NCI-H2196 (cell line): ENCODE measurements around the gene MSI2.
"Not testable (repeated sequence)": the region's sequence is repeated elsewhere in the genome, so short reads cannot be mapped to it uniquely, and the experiment has no call there.

ENCODE experiments used
- DNase-seq: peaks from one replicate; lab custom pipeline; 2025; ENCODE audit not compliant: unreplicated experiment; lab: John Stamatoyannopoulos, UW

Gene MSI2

DNA sequence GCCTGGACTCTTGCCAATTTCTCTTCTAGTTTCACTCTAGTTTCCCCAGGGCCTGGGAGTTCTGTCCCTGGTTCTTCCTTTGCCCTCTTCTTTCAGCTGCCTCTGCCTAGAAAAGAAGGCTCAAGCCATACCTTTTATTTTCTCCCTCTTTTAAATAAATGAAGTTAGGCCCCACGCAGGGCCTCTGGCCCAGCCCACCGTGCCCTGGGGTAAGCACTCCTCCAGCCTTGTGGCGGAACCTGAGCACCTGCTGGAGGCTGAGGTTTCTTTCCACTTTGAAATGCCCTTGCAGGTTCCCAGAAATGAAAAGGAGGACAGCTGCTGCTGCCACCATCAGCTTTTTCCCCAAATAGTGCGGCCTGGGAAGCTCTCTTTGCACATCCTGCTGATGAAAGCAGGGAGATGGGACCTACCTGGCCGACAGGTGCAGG is 349.4 kb downstream of the MSI2 start:
- DNase-seq = peak; percentile 84

DNA sequence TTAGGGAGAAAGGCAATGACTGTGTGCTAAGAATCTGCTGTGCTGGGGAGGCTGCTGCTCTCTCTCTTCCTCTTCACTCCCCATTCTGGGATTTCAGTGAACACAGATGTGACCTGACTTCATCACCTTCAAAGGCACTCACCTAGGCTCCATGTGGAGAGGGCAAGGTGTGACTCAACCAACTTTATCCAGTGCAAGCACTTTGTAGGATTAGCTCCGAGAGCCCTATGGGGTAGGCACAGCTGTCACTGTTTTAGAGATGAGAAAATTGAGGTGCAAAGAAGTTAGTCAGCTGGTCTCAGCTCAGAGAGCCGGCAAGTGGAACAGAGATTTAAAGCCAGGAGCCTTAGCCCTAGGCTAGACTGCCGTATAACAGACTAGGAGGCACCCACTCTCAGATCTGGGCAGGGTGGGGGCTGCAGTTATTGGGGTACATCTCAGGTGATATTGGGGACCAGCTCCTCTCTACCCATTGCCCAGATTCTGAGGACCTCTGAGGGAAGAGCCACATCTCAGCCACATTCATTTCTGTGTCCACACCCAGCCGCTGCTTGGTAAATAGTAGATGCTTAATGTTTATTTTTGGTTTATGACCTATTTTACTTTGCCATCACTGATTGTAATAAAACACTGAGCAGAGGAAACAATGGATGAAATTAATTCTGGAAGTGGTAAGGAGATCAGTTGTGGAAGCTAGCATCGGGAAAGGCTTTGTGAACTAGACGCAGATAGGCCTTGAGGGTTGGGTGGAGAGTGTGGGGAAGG is 350.0 kb downstream of the MSI2 start:
- no peak for DNase-seq

DNA sequence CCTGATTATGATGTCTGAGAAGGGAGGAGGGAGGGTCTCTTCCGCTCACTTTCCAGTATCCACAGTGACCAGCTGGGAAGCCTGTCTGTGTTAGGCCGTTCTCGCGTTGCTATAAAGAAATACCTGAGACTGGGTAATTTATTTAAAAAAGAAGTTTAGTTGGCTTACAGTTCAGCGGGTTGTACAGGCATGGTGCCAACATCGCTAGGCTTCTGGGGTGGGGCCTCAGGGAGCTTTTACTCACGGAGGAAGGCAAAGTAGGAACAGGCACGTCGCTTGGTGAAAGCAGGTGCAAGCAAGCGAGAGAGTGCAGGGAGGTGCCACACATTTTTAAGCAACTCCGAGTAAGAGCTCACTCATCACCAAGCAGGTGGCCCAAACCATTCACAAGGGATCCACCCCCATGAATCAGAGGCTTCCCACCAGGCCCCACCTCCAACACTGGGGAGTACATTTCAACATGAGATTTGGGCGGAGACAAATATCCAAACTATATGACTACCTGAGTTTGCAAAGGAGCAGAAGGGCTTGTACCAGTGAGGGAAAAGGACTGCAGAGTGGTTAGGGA is 351.3 kb downstream of the MSI2 start:
- DNase-seq = peak; percentile 37

DNA sequence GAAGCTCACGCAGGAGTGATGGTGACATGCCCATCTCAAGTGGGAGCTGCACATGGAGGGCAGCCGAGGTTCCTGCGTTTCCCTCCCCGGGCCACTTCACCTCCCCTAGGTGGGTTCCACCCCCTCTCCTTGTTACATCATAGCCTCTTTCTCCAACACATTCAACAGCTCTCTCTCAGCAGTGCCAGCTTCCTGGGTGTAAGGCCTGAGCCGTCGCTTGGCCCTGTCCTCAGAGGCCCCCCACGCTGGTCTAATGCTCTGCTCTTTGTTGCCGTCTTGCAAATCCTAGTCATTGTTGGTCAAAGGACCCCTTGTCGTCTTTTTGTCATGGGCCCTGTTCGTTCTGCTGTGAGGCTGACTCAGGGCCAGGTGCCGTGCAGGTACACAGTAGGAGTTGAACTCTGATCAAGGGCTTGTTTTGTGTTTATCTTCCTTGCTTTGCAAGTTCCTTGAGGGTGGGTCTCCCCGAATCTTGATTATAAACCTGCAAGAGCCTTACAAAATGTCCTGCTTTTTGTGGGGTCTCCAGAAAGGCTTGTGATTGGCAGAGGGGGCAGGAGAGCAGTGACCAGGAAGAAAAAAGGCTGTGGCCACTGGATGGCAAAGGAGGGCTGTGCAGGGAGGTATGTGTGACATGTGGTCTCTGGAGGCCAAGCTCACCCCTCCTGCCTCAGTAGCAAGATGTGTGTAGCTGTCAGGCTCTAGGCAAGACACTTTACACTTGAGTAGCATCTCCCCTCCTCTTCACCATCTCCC is 352.2 kb downstream of the MSI2 start:
- DNase-seq = no peak

DNA sequence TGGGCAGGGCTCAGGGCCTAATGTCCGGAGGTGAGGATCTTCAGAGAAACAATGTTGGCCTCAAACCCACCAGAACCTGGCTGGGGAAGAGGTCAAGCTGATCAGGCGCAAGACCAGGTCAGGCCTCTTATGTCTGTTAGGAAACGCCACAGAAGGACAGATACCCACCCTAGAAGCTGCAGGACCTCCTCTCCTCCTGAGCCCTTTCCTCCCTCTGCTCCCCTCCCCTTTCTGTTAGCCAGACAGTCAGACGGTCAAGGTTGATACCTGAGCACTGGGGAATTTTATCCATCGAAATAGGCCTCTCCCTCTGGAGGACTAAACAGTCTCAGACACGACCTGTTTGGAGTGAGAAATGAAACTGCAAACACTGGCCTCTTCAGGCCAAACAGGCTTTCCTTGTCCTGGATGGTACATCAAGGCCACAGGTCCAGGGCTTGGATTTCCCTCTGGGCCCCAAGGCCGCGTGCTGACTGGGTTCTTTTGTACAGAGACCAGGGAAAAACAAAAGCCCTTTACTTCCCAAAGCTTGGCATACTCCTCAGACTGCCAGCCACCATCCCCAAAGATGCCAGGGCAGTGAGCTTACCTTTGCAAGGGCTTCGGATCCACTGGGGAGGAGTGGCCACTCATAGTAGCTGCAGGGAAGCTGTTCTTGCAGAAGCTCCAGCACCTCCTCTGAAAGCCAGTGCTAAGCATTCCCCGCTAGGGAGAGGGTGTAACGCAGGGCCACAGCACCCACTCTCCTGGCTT is 353.0 kb downstream of the MSI2 start:
- peak; percentile 30 for DNase-seq

DNA sequence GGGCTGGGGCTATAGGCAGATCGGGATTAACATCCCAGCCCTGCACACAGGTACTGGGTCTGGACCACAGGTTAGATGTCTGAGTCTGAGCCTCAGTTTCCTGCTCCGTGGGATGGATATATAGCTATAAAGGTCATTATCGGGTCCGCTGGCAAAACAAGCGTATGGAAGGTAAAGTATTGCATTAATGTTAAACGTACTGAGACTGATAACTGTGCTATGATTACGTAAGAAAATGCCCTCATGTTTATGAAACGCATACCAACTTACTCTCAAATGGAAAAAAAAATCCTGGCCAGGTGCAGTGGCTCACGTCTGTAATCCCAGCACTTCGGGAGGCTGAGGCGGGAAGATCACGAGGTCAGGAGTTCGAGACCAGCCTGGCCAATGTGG is 353.6 kb downstream of the MSI2 start:
- no peak for DNase-seq

DNA sequence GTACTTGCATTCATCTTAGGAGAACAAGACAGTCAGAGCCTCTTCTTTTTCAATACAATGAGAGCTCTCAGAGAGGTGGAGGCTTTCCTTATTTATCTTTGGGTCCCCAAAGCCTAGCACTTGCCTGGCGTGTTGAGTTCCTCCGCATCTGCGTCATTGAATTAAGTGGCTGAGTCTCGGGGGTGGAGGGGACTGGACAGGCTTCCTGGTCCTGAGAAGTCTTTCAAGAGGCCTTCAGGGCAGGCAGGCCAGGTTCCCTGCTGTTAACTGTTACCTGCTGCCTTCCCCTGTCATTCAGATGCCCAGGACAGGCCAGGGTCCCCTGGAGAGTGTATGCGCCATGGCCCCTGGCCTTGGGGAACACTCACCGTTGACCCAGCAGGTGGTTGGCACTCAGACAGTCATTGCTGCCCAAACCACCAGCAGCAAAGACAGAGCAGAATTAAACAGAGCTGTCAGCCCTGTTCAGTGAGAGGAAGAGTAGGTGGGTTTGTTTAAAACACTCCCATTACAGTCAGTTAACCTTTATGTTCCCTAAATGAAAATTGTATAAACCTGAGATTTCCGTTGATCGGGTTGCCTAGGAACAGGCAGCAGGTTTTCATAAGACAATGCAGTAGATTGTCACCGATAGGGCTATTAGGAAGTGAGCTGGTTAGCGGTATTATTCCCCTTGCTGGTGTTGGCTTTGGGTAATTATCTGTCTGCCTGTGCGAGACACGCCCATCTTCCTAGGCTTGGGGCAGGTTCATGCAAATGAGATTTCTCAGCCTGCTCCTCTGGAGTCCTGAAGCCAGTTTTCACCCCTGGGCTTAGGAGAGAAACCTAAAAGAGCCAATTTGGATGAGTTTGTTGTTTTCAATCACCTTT is 356.1 kb downstream of the MSI2 start:
- peak; percentile 75 for DNase-seq

DNA sequence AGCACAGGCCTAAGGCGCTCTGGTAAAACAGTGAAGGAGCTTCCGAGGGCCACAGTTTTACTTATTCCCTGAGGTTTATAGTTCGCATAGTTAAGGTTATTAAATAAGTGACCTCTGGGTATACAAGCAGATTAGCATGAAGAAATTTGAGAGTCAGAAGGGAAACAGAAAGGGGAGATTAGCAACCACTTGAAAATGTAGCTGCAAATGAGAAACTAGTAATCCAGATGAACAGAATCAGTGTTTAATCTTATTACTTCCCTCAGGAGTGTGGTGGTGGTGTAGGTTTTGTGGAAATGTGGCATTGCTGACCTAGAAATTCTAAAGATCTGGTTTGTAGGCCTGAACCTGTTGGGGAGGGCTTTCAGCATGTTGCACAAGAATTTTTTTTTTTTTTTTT is 358.4 kb downstream of the MSI2 start:
- DNase-seq = no peak

DNA sequence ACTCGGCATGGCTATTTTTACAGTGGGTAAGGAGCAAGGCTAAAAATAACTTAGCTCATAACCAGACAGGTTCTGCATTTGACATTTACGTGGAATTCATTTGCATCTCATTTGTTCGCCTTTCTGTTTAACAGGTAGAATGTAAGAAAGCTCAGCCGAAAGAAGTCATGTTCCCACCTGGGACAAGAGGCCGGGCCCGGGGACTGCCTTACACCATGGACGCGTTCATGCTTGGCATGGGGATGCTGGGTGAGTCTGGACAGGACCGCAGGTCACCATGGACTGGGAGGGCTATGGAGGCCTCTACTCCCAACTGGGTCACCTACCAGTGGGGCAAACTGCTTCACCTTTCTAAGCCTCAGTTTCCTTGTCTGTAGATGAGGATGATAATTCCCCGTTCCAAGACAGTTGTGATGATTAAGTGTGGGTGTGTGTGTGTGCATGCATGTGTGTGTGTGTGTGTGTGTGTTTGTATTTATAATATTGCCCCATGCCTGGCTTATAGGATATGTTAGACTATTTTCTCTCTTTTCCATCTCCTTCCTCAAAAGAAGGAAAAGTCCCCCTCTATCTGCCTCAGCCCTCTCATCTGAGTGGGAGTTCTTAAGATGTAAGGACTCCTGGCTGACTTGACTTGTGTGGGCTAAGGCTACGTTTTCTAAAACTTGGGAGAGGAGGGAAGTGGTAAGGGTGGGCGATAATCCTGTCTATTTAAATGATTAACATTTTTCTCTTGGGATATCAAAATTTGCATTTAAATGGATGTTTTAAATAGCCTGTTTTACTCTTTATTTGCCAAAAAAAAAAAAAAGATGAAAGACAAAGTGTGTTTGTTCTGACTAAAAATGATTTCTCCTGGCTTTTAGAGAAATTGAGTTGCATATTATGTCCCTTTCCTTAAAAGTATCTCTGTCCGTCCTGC is 359.8 kb downstream of the MSI2 start:
- DNase-seq = no peak

DNA sequence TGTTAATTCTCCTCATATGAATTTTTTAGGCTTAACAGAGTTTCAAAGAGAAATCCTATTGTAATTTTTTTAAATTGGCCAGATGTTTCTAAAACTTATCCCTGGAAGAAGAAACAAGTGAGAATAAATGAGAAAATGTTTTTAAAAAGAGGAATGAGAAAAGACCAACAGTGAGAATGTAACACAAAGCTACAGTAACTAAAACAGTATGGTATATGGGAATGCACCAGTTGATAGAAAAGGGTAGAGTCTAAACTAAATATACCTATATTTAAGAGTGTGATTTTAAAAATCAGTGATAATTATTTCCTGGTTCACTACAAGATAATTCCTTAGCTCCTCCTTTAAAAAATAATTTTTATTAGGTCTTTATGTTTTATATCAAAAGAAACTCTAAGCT is 360.9 kb downstream of the MSI2 start:
- no peak for DNase-seq

DNA sequence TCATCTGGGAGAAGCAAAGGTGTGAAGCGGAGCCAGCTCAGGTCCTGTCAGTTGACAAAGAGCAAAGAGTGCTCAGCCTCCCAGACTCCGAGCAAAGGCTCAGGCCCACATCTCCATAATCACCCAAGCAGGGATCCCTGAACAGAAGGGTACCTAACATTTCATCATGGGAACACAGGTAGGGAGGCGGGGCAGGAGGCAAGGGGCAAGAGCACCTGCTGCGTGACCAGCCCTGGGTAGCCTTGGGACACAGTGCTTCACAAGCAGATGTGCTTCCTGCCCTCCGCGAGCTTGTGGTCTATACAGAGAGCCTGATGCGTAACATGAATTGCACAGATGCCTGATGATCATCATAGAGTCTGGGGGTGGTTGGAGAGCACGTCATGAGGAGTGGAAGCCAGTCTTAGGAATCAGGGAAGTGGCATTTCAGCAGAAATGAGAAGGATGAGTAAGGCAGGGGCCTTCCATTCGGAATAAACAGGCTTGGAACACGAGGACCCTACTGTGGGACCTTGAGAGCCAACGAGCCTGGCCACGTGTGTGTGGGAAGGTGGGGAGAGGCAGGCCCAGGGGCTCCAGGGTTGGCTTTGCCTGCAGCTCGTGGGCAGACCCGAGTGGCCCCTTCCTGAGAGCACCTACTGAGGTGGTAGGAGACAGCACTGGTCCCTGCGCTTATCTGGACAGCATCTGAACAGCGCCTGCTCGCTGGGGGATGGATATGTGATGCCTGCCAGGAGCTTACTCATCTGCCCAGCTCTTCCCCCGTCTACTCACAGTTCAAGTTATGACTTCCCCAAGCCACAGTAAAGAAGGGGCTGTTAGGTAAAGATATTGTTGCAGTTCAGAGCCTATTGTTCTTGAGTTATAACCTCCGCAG is 363.0 kb downstream of the MSI2 start:
- no peak for DNase-seq

DNA sequence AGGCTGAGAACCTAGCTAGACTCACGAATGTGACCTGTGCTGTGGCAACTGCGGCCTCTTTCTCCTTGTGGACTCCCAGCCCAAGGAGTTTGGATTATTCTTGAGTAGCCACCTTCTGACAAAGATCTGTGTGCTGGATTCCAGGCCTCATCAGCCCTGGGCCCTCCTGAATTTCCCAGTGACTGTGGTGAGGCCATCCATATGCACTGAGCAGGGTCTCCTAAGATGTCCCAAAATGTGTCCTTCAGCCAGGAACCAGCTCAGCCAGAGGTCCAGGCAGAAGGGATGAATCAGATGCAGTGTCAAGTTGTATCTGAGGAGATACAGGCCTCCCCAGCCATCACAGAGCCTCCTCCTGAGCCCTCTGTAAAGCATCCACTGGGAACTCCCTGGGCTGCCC is 364.3 kb downstream of the MSI2 start:
- no peak for DNase-seq

DNA sequence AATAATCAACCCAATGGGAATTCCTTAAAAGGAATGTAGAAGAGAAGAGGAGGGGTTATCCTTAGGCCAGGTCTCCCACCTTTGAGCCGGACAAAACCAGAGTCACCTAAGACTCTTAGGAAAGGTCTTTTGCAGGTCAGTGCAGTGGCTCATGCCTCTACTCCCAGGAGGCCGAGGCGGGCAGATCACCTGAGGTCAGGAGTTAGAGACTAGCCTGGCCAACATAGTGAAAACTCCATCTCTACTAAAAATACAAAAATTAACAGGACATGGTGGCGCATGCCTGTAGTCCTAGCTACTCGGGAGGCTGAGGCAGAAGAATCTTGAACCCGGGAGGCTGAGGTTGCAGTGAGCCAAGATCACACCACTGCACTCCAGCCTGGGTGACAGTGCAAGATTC is 365.5 kb downstream of the MSI2 start:
- not testable (repeated sequence) for DNase-seq

DNA sequence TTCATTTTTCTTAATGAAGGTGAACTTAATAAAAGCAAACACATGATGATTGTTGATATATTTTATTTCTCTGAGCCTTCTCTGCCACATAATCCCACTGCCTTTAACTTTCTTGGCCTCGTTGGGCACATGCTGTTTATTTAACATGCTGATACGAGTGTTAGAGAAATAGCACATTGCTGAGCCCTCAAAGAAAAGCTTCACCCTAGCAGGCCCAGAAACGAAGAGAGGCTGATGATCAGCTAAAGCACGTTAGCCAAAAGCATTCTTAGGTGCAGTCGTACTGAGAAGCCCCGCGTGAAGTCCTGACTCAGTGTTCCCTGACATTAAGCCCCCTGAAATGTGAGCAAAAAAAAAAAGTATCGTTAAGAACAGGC is 366.0 kb downstream of the MSI2 start:
- no peak for DNase-seq

DNA sequence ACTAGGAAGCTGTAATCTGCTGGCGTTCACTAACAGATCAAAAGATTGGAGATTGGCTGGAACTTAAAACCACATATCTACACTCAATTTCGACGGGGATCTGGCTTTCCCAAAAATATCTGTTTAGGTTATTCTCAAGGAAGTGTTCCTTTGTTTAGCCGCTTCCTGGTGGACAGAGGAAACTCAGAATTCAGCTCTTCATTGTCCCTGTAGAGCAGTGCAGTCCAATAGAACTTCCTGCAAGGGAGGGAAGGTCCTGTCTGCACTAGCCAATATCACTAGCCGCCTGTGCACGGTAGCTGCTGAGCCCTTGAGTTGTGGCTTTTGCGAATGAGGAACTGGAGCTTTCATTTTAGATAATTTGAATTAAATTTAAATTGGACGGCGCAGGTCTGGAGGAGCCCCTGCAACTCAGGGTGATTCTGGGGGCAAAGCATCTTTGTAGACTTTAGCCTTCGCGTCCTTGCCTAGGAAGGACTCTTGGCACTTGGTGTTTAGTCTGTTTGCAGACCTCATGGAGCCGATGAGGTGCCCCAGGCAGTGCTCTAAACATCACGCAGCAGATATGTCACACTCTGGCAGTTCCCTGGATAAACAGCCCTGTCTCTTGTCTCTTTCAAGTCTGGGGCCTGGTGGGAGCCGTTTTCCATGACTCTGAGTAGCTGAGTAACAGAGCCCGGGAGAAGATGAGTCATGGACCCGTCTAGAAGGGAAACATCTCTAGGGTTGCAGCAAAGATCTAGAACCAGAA is 366.5 kb downstream of the MSI2 start:
- peak; percentile 38 for DNase-seq

DNA sequence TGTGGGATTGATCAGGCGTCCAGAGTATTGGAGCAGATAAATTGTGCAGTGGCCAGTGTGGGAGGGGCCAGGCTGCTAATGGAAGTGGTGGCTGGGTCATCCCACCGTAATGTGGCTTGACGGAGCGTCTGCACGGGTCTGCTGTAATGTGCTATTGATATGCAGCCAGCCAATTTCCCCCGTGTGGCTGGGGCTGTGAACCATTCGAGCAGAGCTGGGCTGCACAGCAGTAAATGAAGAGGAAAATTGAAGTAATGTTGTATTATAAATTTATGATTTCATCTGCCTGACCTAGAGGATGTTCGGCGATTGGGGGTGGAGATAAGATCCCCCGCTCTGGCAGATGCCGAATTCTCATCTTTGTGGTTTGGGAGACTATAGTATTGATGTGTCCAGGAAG is 367.3 kb downstream of the MSI2 start:
- DNase-seq = no peak

DNA sequence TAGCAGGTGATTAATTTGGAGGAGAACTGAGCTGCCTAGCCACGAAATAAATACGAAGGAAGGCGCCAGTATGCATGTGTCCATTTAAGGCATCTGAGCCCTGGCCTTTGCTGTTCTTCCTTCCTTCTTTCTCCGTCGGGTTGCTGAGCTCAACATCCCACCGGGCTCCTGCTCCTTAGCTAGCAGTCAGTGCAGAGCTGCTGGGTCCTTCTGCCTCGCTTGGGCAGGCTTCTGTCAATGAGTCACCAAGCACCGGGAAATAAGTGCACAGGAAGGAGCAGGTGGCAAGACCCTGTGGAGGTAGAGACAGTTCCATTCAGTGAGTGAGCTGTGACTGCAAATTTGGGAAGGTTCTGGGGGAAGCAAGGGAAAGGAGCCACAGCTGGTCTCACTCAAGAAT is 368.1 kb downstream of the MSI2 start:
- no peak for DNase-seq

DNA sequence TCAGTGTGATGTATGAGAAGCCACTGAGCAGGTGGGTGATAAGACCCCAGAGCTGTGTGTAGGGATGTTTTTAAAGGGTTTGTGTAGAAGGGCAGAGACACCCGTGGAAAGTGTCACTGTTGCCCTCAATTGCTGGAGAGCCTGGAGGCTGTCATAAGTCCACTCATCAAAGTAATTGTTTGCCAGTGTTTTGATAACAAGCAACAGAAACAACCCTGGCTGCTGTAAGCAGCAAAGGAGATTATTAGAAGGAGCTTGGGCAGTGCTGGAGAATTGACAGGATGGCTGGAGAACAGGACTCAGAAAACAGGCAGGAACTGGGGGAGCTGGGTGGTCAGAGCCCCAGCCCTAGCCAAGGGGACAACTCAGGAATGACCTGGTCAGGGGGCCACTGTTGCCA is 369.2 kb downstream of the MSI2 start:
- no peak for DNase-seq
